Measurements from ENCODE around the gene ASZ1.

DNA sequence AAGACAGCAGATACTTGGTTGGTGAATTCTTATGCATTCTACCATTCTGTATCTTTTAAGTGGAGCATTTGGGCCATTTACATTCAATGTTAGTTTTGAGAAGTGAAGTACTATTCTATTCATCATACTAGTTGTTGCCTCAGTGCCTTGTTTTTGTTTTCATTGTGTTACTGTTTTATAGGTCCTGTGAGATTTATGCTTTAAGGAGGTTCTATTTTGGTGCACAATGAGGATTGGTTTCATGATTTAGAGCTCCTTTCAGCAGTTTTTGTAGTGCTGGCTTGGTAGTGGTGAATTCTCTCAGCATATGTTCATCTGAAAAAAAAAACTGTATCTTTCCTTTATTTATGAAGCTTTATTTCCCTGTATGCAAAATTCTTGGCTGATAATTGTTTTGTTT lies 81.1 kb downstream of the ASZ1 start:
- TF ChIP-seq, protein P1, sequence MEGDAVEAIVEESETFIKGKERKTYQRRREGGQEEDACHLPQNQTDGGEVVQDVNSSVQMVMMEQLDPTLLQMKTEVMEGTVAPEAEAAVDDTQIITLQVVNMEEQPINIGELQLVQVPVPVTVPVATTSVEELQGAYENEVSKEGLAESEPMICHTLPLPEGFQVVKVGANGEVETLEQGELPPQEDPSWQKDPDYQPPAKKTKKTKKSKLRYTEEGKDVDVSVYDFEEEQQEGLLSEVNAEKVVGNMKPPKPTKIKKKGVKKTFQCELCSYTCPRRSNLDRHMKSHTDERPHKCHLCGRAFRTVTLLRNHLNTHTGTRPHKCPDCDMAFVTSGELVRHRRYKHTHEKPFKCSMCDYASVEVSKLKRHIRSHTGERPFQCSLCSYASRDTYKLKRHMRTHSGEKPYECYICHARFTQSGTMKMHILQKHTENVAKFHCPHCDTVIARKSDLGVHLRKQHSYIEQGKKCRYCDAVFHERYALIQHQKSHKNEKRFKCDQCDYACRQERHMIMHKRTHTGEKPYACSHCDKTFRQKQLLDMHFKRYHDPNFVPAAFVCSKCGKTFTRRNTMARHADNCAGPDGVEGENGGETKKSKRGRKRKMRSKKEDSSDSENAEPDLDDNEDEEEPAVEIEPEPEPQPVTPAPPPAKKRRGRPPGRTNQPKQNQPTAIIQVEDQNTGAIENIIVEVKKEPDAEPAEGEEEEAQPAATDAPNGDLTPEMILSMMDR (IDR thresholded peaks at IDR 0.05; ENCODE audit: borderline replicate concordance, extremely low read depth, low read length, poor library complexity, severe bottlenecking): no peak
- no peak for TF ChIP-seq EZH2 (IDR thresholded peaks at IDR 0.05; ENCODE audit: borderline replicate concordance, low read depth, low read length, severe bottlenecking)

Measured in DND-41 (cell line).